Right lobe of liver (tissue), 6 donors: ENCODE measurements around the gene APMAP. TPM values are rescaled to one million over a fixed set of nuclear protein-coding genes. Genes with fewer than 3 reads are reported as not detected.

Experiments
- ATAC-seq, 4 donors: fragments of 200-7000 bp; cut with Tn5 transposase; one replicate each; pipeline ENCODE4 v1.9.1; 2020; ENCODE audit warnings: mild to moderate bottlenecking in 4 of 4, moderate library complexity in 4 of 4
- DNase-seq, 3 donors: peaks; one replicate each; pipeline ENCODE4 v3.0.0-alpha.2; 2020
- H3K27ac ChIP-seq, 3 donors: fragments of 200-600 bp; one replicate each; pipeline ENCODE4 v1.8.0; 2022
- H3K27me3 ChIP-seq, 2 donors: fragments of 200-600 bp; one replicate each; pipeline ENCODE4 v1.8.0; 2022
- H3K36me3 ChIP-seq, 4 donors: fragments of 200-600 bp; sonication (generic) in 1 of 4; one replicate each; pipeline versions ENCODE4 v1.5.1 to v1.8.0; 2017 to 2022; ENCODE audit warnings: control low read depth in 1 of 4
- H3K4me1 ChIP-seq, 4 donors: fragments of 200-600 bp; sonication (generic) in 1 of 4; one replicate each; pipeline versions ENCODE4 v1.5.1 to v1.8.0; 2017 to 2022; ENCODE audit warnings: control low read depth in 1 of 4
- H3K4me3 ChIP-seq, 3 donors: fragments of 200-600 bp; one replicate each; pipeline ENCODE4 v1.8.0; 2022
- H3K9me3 ChIP-seq, 4 donors: fragments of 200-600 bp; sonication (generic) in 1 of 4; one replicate each; pipeline versions ENCODE4 v1.5.1 to v1.8.0; 2017 to 2022; ENCODE audit warnings: control low read depth in 1 of 4
- POLR2A ChIP-seq: fragments of 450-650 bp; IDR thresholded peaks from one replicate; pipeline ENCODE4 v1.6.1; 2017; ENCODE audit warnings: antibody characterized with exemption, mild to moderate bottlenecking
- WGBS: methylation state at CpG from one replicate; pipeline ENCODE4 v1.1.6; 2018; ENCODE audit warnings: low coverage, low lambda C conversion rate; ENCODE audit not compliant: insufficient coverage; ENCODE audit errors: missing lambda C conversion rate; 5-methylcytosine and 5-hydroxymethylcytosine counted together
- intact Hi-C, 2 donors: fragments of 100-400 bp; cut with DNase I; formaldehyde crosslinking; loops; one replicate each; pipeline versions ENCODE4 v1.11.2 to v1.14.1; 2022
- total RNA-seq, 6 experiments: library from RNA; depleted of rRNA in 2 of 6; stranded (reverse); fragments of >200 nt in 2 of 6; fragmentation: NEBNext Ultra II Directional in 3 of 6; extraction: Animal tissue kit (Norgen Biotek cat#: 25700) in 3 of 6; gene quantifications; one replicate each; pipeline versions ENCODE4 v1.1.0 to v1.2.4, GENCODE V29; 2016 to 2023
- TF ChIP-seq, protein P1 (sequence below), 4 donors: fragments of 200-600 bp in 3 of 4; fragments of 450-650 bp in 1 of 4; IDR thresholded peaks; one replicate each; pipeline versions ENCODE4 v1.5.1 to v1.8.0; 2016 to 2022; ENCODE audit warnings: antibody characterized with exemption in 4 of 4, mild to moderate bottlenecking in 2 of 4
- donor health status: DM: no; HTN: yes; CAD: no.
- donor health status: DM: no; HTN: no; CAD: no.
- donor health status: DM: no; HTN: no; CAD: no.
- donor health status: DM: no; HTN: yes; CAD: no.
- donor health status: DM: no; HTN: yes; CAD: no.

APMAP gene
- total RNA-seq, 6 experiments from 2014 or later, result 130 to 210 (median 140) TPM

DNA sequence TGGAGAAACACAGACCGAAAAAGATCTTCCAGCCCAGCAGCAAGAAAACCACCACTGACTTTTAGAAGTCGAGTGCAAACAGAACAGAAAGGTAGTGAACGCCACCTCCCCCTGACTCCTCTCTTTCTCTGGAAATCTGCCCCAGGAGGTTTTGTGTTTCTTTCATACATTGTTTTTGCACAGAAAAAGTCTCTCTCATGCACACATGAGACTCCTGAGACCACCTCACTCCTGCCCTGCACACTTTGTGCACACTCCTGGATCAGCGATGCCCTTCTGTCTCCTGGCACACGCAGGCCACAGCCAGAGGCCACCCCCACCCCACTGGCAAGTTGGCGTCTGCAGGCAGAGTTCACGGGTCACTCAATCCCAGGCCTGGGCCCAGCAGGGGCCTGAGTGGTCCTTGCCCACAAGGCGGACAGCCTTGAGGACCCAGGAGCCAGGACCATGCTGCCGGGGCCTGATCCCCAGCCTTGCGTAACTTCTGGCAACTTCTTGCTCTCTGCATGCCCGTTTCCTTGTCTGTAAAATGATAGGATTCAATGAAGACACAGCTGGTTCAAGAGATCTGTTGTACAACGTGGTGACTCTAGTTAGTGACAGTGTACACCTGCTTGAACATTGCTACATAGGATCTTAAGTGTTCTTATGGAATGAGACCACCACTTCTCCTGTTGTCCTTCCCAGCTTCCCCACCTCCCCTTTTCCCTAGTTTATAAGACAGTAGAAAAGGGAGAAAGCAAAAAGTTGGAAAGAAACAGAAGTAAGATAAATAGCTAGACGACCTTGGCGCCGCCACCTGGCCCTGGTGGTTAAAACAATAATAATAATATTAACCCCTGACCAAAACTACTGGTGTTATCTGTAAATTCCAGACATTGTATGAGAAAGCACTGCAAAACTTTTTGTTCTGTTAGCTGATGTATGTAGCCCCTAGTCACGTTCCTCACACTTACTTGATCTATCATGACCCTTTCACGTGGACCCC, 73.7 kb downstream of the APMAP start:
- 39% methylated on average over 13 of the region's 17 CpGs for WGBS
- ATAC-seq (peak in 1 of 4 donors; percentile 34), DNase-seq (no peak)
- H3K27ac ChIP-seq, result no peak overlapping the region
- H3K27me3 ChIP-seq, result no peaks in the 10 kb centered on the region
- no peak overlapping the region for H3K4me3 ChIP-seq
- no peaks in the 10 kb centered on the region for H3K36me3 ChIP-seq
- TF ChIP-seq, protein P1, sequence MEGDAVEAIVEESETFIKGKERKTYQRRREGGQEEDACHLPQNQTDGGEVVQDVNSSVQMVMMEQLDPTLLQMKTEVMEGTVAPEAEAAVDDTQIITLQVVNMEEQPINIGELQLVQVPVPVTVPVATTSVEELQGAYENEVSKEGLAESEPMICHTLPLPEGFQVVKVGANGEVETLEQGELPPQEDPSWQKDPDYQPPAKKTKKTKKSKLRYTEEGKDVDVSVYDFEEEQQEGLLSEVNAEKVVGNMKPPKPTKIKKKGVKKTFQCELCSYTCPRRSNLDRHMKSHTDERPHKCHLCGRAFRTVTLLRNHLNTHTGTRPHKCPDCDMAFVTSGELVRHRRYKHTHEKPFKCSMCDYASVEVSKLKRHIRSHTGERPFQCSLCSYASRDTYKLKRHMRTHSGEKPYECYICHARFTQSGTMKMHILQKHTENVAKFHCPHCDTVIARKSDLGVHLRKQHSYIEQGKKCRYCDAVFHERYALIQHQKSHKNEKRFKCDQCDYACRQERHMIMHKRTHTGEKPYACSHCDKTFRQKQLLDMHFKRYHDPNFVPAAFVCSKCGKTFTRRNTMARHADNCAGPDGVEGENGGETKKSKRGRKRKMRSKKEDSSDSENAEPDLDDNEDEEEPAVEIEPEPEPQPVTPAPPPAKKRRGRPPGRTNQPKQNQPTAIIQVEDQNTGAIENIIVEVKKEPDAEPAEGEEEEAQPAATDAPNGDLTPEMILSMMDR (IDR thresholded peaks at IDR 0.05), result no peak
- no peak for TF ChIP-seq POLR2A
- intact Hi-C loops, result loop anchor here in 1 of 2 donors (10.0 kb wide), 1 partner anchor 754 kb away; no protein-coding TSS in a partner anchor
- no peaks in the 10 kb centered on the region for H3K9me3 ChIP-seq
- no peaks in the 10 kb centered on the region for H3K4me1 ChIP-seq

DNA sequence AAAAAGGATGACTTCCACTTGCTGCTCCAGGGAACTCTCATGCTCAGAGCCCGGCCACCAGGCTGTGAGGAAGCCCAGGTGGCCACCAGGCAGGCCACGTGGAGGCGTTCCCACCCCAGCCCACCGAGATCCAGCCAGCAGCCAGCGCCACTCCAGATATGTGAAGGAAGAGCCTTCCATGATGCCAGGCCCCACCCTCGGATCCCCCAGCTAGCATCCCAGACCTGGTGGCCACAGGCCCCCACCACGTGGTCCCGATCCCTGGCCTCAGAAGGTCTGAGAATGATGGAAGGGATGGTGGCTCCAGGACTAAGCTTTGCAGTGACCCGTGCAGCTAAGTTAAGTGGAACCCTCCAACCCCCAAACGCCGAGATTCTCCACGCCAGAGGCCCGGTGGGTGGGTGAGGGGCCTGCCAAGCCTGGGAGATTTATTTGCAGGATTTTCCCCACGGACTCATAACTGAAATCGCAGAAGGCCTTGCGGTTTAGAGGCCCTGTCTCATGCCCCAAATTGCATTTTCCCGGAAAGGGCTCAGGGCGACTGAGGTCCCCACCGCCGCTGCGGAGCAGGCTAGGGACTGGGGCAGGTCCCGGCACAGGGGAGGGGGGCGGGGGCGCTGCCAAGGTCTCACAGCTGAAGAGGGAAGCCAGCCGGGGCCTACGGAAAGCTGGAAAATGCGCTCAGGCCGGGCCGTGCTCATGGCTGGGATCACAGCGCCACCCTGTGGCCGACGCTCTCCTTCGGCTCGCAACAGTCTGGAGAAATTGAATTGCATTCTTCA, 74.6 kb downstream of the APMAP start:
- H3K27ac ChIP-seq, result no peak overlapping the region
- peak; percentile 75 to 90 (median 86) for ATAC-seq
- peak in 1 of 3 donors; percentile 60 for DNase-seq
- no peak for TF ChIP-seq POLR2A
- TF ChIP-seq, protein P1 (IDR thresholded peaks at IDR 0.05), result peak; percentile 70 to 86 (median 76)
- intact Hi-C loops, result loop anchor here in 1 of 2 donors (10.0 kb wide), 1 partner anchor 753 kb away; no protein-coding TSS in a partner anchor
- 30% methylated on average over 2 of the region's 34 CpGs for WGBS
- no peaks in the 10 kb centered on the region for H3K9me3 ChIP-seq
- no peaks in the 10 kb centered on the region for H3K4me1 ChIP-seq
- H3K27me3 ChIP-seq, result no peaks in the 10 kb centered on the region
- no peaks in the 10 kb centered on the region for H3K36me3 ChIP-seq
- H3K4me3 ChIP-seq, result no peak overlapping the region

DNA sequence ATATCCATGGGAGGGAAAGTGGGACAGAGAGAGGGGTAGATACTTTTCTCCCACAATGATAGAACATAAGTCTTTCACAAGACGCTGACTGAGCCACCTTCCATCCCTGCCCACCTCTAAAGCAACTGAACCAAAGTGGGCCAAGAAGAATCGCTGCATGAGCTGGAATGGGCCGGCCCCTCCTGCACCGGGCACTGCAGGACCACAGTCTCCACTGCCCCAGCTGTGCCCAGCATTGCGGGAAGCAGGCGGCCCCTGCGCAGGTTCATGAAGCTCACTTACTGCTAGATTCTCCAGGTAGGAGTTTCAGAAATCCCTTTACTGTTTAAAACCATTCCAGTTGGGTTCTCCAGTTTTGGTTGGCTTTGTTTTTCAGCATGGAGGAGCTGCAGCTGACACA, 75.5 kb downstream of the APMAP start:
- H3K36me3 ChIP-seq, result no peaks in the 10 kb centered on the region
- no peak for DNase-seq
- no peak overlapping the region for H3K27ac ChIP-seq
- no peak for TF ChIP-seq POLR2A
- TF ChIP-seq, protein P1 (IDR thresholded peaks at IDR 0.05), result no peak
- WGBS, result 81% methylated on average over 6 of the region's 7 CpGs
- H3K9me3 ChIP-seq, result no peaks in the 10 kb centered on the region
- intact Hi-C loops, result loop anchor here in 1 of 2 donors (10.0 kb wide), 1 partner anchor 752 kb away; no protein-coding TSS in a partner anchor
- H3K27me3 ChIP-seq, result no peaks in the 10 kb centered on the region
- no peak overlapping the region for H3K4me3 ChIP-seq
- ATAC-seq, result no peak
- H3K4me1 ChIP-seq, result no peaks in the 10 kb centered on the region

DNA sequence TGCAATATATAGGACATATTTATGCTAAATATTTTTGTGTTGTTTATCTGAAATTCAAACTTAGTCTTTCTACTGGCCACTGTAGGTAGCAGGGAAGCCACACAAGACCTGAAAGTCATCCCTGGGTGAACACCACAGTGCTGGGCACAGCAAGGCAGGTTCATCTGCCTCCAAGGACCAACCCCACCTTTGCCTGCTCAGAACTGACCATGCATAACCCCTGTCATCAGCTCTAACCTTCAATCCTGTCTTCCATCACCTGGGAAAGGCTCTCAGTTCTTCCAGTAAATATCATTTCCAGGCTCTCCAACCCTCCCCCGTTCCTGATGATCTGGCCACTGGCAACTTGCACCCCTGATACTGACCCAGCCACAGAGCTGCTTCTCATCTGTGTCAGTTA, 76.1 kb downstream of the APMAP start:
- Histone ChIP-seq H3K36me3 (no peaks in the 10 kb centered on the region), H3K27me3 (no peaks in the 10 kb centered on the region), H3K4me3 (no peak overlapping the region), H3K4me1 (no peaks in the 10 kb centered on the region), H3K9me3 (no peaks in the 10 kb centered on the region), H3K27ac (no peak overlapping the region)
- 80% methylated on average over 1 of the region's 1 CpG for WGBS
- TF ChIP-seq, protein P1 (IDR thresholded peaks at IDR 0.05), result no peak
- TF ChIP-seq POLR2A, result no peak
- ATAC-seq (no peak), DNase-seq (no peak)
- intact Hi-C loops, result loop anchor here in 1 of 2 donors (10.0 kb wide), 1 partner anchor 752 kb away; no protein-coding TSS in a partner anchor
